Measurements from ENCODE around the gene ENO1.
"Not testable (repeated sequence)": the region's sequence is repeated elsewhere in the genome, so short reads cannot be mapped to it uniquely, and the experiment has no call there.

ENO1 gene

DNA sequence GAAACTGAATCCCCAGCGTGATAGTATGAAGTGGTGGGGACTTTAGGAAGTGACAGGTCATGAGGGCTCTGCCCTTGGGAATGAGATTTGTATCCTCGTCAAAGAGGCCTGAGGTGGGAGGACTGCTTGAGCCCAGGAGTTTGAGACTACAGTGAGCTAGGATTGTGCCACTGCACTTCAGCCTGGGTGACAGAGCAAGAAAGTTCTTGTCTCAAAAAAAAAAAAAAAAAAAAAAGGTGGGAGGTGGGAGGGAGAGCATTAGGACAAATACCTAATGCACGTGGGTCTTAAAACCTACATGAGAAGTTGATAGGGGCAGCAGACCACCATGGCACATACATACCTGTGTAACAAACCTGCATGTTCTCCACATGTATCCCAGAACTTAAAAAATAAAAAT is 37.1 kb downstream of the ENO1 start:
- DNase-seq, result no peak

- DNase-seq, result no peak
These were observed 38.5 kb downstream of the ENO1 start for GRCh38 chr1:8839990-8840389.

DNA sequence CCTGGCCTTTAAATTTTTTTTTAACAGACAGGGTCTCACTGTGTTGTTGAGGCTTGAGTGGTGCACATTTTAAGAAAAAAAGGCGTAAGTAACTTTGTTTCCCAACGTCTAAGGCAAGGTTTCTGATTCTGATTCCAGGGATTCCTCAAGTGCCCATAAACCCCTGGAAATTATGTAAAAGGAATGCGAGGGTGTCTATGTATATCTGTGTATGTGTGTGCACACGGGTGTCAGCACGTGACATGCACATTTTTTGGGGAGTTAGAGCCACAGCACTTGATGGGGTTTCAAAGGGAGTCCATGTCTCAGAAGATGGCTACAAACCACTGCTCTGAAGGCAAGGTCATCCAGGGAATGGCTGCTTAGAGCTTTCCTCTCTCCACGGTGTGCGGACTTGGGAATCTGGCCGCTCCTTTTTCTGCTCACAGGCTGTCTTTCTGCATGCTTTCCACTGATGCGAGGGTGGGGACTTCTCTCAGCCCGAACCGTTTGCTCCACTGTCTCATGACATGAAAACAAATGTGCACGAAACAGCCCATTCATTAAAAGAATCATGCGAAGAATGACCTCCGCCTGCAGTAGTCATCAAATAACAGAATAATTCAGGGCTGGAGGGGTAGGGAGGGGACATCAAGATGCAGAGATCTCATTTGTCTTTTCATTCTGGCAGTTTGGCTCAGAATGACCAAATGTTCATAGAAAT is 42.4 kb downstream of the ENO1 start:
- no peak for DNase-seq

DNA sequence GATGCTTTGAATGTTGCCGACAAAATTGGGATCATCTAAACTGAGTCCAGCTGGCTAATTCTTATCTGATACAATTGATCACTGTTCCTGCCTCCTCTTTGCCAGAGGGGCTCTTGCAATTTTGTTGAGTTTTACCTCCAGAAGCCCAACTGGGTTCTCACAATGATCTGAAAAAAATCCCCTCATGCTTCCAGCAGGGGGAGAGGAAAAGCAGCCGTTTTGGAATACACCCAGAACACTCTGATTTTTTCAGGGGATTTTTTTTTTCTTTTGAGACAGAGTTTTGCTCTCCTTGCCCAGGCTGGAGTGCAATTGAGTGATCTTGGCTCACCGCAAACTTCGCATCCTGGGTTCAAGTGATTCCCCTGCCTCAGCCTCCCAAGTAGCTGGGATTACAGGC is 47.1 kb downstream of the ENO1 start:
- DNase-seq, result no peak

GRCh38 chr1:8830732-8831131 is 47.8 kb downstream of the ENO1 start:
- DNase-seq, result not testable (repeated sequence)

DNA sequence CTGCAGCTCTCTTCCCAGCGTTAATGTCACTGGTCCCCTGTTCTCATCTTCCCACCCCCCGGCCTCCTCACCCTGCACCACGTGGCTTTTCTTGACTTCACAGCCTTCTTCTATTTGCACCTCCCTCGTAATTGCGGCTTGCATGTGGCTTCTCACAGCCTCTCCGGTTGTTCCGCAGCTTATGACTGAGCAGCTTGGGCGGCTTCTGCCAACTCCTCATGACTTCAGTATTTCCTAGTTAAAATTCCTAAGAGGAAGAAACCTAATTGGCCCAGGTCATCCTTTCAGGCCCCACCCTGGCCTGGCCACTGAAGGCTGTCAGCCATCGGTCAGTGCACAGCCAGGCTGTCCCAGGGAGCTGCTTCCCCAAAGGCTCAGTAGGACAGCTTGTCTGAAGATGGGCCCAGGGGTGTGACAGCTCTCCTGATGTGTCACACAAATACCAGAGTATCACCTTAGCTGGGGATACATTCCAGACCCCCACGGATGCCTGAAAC is 52.5 kb downstream of the ENO1 start:
- DNase-seq, result no peak

DNA sequence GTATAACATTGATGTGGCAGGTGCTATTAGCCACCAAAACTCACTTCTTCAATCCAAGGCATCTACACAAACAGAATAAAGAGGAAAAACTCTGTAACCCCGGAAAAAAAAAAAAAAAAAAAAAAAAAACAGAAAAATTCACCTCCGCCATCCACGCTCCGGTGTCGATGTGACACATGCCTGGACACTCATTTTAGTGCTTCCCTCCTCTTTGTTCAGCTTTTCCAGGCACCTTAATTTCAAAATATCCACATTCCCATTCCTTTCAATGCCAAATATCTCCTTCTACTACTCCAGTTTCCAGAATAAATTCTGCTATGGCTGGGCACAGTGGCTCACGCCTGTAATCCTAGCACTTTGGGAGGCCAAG is 55.2 kb downstream of the ENO1 start:
- no peak for DNase-seq

GRCh38 chr1:8822373-8823294 is 55.9 kb downstream of the ENO1 start:
- DNase-seq, result no peak

- no peak for DNase-seq
These were observed 57.4 kb downstream of the ENO1 start for GRCh38 chr1:8821084-8821483.

GRCh38 chr1:8818789-8819188 is 59.7 kb downstream of the ENO1 start:
- DNase-seq, result not testable (repeated sequence)

DNA sequence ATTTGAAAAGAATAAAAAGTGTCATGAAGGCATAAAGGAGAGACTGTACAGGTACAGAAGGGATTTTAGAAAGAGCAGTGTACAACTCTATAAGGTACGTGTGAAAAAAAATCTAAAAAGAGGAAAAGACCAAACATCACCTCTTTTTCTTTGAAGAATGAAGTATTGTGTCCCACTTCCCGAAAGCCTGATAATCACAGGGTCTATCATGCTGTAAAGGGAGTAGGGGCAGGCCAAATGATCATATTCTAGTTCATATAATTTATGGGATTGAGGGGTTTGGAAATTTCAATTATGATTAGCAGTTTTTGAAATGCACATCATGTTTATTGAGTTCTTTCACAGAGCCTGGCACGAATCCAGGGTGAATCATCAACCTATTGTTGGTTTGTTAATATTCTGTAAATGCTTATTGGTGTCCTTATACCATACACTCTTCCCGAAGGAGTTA is 60.1 kb downstream of the ENO1 start:
- peak; percentile 40 for DNase-seq

DNA sequence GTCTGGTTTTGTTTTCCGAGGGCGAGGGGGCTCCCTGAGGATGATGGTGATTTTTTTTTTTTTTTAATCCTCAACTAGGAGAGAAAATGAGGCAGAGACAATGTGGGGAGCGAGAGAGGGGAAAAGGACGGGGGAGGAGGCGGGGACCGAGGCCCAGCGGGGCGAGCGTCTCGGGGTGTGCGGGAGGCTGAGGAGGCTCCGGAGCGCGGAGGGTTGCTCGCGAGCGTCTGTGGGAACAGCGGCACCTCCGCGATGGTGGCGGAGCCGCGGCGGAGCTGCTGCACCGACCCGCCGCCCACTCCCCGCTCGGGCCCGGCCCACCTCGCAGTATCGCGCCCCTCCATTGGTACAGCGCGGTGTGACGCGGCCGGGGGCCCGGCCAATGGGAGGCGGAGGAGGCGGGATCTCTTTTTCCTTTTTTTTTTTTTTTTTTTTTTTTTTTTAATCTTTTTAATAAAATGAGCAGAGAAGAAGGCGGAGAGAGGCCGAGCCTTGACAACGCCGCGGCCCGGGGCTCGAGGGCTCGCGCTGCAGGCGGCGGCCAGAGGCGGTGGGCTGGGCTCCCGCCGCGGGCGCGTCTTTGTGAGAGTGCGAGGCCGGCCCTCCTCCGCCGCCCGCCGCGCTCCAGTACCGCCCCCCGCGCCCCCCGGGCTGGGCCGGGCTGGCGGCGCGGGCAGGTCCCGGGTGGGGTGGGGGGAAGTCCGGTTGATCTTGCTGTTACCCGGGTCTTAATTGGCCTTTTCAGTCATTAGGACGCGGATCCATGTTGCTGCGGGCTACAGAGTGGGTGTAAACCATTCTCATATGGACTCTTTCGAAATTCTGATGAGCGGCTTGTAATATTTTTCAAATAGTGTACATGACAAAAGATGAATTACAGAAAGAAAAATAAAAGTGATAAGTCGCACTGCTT is 60.8 kb downstream of the ENO1 start, which contains the start of gene RERE:
TSS of gene RERE (minus strand) at position 229 of the 913 bp plus-strand sequence.
- peak; percentile 95 for DNase-seq

DNA sequence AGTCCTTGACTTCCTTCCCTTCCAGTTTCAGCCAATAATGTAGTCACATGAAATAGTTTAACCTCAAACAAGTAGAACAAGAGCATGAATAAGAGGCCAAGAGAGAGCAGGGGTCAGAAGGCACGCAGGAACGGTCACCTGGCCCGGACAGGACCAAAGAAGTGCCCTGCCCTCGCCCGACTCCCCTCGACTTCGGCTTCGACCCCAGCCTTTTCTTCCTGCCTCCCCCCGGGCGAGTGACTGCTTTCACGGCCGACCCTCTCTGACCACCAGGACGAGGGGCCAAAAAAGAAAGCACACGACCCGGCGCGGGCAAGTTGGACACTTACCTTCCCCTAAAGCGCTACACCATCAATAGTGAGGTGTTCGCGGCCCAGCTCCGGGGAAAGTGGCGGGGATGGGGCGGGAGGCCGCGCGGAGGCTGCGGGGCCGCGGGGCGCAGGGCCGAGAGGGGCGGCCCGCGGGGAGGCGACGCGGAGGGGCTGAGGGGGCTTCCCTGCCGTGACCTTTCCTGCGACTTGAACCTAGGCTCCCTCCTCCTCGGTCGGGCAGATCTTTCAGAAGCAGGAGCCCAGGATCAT is 61.6 kb downstream of the ENO1 start:
- peak; percentile 31 for DNase-seq

DNA sequence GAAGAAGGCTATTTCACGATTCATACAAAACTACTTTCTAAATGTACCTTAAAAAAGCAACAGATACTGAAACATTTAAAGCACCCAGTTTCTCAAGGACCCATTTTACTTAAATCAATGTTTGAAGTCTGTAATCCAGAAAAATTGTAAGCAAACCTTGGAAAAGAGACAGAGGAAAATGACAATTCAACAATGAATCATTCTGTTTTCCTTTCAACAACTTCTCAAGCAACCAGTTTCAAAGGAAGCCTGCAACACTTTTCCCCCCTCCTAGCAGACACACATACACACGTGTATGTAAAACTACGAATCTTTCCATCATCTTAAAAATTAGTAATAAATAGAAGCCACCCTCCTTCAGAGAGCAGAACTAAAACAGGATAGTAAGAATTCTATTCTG is 62.2 kb downstream of the ENO1 start:
- DNase-seq, result no peak

- DNase-seq, result no peak
These were observed 62.8 kb downstream of the ENO1 start for GRCh38 chr1:8815582-8816151.

DNA sequence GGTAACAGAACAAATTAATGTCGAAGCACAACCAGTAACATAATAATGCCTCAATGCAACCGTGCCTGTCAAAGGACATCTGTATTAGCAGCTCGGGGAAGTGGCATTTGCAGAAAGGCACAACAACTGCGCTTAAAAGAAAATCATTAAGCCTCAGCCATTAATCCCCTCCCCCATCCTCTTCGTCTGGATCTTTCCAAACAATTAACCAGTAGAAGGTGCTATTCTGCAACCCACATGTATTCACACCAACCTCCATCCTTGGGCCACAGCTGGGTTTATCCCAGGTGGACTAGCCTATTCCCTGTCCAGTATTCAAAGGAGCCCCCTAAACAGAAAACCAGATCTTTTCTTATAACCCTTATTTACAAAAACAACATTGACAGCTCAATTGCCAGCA is 63.6 kb downstream of the ENO1 start:
- no peak for DNase-seq

DNA sequence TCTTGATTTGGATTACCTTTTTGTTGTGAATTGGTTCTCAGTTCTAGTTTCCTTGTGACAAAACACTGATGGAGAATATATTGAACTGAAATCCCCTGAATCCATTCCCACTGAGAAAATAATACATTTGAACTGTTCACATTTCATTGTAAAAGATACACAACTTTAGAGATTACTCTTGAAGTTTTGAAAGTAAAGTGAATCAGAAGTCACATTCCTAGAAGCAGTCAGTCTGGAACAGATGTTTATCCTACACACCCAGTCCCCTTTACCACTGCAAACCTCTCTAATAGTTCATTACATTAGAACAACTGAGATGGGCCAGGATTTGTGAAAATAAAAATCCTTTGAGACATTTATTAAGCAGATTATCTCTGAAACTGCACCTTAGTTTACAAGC is 64.5 kb downstream of the ENO1 start:
- no peak for DNase-seq

GRCh38 chr1:8813016-8813763 is 65.3 kb downstream of the ENO1 start:
- no peak for DNase-seq

GRCh38 chr1:8812081-8812480 is 66.4 kb downstream of the ENO1 start:
- no peak for DNase-seq

Measured in activated CD8-positive, alpha-beta memory T cell treated with anti-CD3 and anti-CD28 coated beads, Interleukin-2, amount 50 U/mL, for 4 hours (primary cell).